GM10248 (cell line): Measurements from ENCODE around the gene DDX39A.

ENCODE experiments used
- CTCF ChIA-PET: fragments of 300-600 bp; sonication (Branson Sonifier 250); formaldehyde crosslinking; extraction: SDS; loops from one replicate; lab custom pipeline; 2021; ENCODE audit warnings: antibody characterized with exemption; lab: Yijun Ruan, JAX
- POLR2A ChIA-PET: fragments of 350-650 bp; sonication (Branson Sonifier 250); formaldehyde crosslinking; extraction: SDS; loops from one replicate; lab custom pipeline; 2020; ENCODE audit warnings: antibody characterized with exemption; lab: Yijun Ruan, JAX
- DNase-seq: peaks from one replicate; pipeline ENCODE4 v3.0.0; 2012; ENCODE audit errors: extremely low spot score
- CTCF ChIP-seq: IDR thresholded peaks from 2 replicates; pipeline ENCODE4 v1.5.1; 2012; ENCODE audit warnings: mild to moderate bottlenecking, low read depth; ENCODE audit errors: extremely low read depth, missing control alignments, control extremely low read depth

The DDX39A gene

DNA sequence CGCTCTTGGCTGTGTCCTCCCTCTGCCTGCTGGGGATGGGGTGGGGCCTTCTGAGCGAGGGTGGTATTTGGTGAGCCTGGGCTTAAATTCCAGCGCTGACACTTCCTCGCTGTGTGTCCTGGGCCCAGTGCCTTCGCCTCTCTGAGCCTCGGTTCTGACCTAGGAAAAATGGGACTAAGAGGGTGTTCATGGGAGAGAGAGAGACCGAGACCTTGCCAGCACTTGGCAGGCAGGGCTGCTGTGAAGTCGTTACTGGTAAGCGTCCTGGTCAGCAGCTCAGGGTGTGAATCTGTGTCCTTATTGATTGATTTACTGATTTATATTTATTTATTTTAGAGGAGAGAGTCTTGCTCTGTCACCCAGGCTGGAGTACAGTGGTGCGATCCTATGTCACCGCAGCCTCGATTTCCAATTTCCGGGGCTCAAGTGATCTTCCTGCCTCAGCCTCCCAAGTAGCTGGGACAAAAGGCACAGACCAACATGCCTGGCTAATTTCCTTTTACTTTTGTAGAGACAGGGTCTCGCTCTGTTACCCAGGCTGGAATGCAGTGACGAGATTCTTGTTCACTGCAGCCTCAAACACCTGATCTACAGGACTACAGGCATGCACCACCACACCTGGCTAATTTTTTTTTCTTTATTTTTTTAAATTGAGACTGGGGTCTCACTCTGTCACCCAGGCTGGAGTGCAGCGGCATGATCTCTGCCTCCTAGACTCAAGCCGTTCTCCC, 16.3 kb upstream of the DDX39A start:
- CTCF ChIA-PET, result no interaction called here

DNA sequence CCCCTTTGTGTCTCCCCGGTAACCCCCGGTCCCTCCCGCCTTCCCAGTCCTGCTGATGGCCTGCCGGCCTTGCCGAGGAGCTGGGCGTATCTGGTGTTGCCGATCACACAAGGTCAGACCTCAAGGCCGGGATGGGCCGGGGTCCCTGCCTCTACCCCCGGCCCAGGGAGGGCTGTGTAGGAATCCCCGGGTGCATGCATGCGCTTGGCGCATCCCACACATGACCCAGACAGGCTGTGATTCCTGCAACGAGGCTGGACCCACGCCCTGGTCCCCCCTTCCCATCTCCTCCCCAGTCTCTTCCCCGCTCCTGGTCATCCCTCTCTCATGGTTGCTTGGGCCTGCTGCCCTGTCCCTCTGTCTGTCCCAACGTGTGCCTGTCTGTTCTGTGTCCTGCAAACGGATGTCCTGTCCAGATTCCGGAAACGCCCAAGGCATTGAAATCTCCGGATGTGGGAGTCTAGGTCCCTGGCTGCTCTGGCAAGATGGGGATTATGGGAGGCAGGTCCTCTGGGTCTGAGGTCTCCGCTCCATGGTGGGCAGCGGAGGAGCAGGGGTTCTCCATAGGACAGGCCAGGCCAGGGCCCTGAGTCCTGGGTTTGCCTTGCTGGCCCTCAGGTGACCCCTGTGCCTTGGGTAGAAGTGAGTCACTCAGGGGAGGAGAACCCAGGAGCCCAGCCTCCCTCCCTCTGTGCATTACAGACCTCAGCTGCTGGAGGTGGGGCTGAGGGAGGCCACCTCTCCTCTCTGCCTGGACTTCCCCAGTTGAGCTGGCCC, 15.6 kb upstream of the DDX39A start:
- CTCF ChIA-PET, result interaction anchor here (1.6 kb wide), 1 partner anchor 20 kb away, joined by 3 read pairs; no protein-coding TSS in a partner anchor
- POLR2A ChIA-PET, result no interaction called here
- no peak for TF ChIP-seq CTCF
- no peak for DNase-seq

More for the DNA sequence above, 16.3 kb upstream of the DDX39A start:
- POLR2A ChIA-PET, result no interaction called here
- TF ChIP-seq CTCF, result no peak
- no peak for DNase-seq

GRCh38 chr19:14433554-14434501, 14.7 kb upstream of the DDX39A start:
- CTCF ChIA-PET, result interaction anchor here (1.0 to 1.6 kb wide), 2 partner anchors 19 to 47 kb away, joined by 3 to 4 read pairs; no protein-coding TSS in a partner anchor

DNA sequence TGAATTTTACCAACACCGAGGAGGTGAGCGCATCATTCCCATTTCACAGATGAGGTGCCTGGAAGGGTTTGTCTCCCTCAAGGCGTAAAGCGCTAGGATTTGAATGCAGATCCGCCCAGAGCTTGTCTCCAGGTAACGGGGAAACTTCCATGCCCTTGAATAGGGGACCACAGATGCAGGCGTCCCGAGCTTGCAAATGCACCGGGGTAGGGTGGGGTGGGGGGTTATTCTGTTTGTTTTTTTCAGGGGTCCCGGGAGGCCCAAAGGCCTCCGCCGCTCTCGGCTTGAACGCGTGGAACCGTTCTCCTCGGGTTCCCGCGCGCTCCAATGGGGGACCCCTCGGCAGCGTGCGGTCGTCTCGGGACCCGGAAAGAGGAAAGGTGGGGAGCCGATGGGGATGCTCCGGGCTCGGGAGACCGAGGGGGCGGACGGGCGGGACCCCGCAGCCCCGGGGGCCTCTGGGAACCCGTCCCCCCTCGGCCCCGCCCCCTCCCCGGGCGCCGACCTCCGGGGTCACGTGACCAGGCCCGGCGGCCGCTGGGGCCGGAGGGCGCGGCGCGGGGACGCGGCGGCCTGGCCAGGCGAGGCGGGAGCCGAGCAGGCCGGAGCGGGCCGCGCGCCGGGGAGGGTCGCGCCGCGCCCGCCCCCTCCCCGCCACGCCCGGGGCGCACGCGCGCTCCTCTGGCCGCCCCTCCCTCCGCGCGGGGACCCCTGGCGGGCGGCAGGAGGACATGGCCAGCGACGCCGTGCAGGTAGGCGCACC, 13.8 kb upstream of the DDX39A start, which contains the start of gene PKN1:
PKN1 (plus strand) TSS at position 516 of the 763 bp plus-strand sequence; CDS start at position 732, 216 bp downstream.
- DNase-seq, result peak; percentile 90
- TF ChIP-seq CTCF, result no peak
- CTCF ChIA-PET, result interaction anchor here (0.7 to 3.4 kb wide), 22 partner anchors 9 to 296 kb away, joined by 3 to 18 read pairs (median 5); partner anchors contain the start of gene ASF1B
- POLR2A ChIA-PET, result interaction anchor here (0.7 to 0.9 kb wide), 2 partner anchors 15 to 85 kb away, joined by 5 to 6 read pairs; no protein-coding TSS in a partner anchor

More at GRCh38 chr19:14433554-14434501, 14.7 kb upstream of the DDX39A start:
- POLR2A ChIA-PET, result no interaction called here
- TF ChIP-seq CTCF, result no peak
- no peak for DNase-seq

DNA sequence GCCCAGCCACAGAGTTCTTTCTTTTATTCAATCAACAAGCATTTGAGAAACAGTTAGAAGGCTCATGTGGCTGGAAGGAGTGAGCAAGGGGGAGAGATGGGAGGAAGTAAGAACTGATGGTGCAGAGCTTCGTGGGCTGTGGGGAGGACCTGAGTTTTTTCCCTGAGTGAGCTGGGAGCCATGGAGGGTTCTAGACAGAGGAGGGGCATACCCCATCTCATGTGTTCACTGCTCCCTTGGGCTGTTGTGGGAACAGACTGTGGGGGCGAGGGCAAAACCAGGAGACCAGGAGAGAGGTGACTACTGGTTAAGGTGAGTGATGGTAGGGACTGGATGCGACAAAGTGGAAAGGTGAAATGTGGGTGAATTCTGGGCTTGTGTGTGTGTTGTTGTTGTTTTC, 11.6 kb upstream of the DDX39A start:
- no peak for DNase-seq
- no peak for TF ChIP-seq CTCF
- ChIA-PET CTCF (interaction anchor here (0.9 to 3.4 kb wide), 9 partner anchors 11 to 294 kb away, joined by 3 to 18 read pairs (median 5); partner anchors contain the start of genes ASF1B and DDX39A), POLR2A (no interaction called here)
